HG03064 (cell line): ENCODE results near the gene FAM241B.

ENCODE experiments used
- ATAC-seq: cut with Tn5 transposase; IDR thresholded peaks from one replicate; pipeline ENCODE4 v1.9.1; 2021; ENCODE audit warnings: low read depth; ENCODE audit not compliant: unreplicated experiment

Gene FAM241B

DNA sequence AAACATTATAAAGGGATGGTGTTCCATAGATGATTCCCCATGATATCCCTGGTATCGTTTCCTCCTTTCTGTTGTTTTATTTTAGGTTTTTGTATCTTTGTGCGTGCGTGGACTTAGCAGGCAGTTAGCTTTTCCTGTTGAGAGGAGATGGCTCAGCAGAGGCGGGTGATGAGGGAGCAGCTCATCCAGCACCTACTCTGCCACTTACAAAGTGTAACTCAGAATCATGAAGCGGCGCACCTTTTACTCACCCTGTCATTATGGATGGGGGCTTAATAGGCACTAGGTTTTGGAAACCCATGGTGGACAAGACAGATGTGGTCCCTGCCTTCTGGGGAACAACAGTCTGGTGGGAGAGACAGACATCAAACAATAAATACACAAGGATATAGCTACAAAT, 17.1 kb downstream of the FAM241B start:
- no peak for ATAC-seq

DNA sequence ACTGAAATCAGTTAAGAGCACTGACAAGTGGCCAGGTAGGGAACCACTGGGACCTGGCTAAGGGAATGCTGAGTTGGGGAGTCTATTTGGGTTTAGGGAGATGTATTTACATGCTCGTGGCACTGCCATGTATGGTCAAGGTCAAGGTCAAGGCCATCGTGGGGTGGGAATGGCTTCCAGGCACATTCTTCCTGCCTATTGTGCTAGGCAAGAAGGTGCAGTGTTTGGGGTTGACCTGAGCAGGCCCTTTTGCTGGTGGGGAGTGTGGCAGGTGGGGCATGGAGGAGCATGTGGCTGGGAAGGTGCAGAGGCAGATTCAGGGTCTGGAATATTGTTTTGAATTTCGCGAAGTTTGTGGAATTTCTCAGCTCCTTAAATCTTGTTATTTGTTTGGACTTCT, 17.8 kb downstream of the FAM241B start:
- ATAC-seq = no peak

DNA sequence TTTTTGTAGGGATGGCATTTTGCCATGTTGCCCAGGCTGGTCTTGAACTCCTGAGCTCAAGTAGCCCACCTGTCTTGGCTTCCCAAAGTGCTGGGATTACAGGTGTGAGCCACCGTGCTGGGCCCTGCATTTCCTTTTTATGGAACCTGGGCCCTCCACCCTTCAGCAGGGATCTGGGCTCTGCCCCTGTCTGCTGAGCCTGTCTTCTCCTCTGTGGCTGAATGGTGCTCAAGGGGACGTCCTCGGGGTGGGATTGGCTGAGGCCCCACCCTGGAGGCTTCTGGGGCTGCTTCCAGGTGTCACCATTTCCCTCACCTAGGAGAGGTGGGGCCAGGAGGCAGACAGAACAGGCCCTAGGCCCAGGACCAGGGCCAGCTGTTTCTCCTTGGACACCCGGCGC, 18.4 kb downstream of the FAM241B start:
- no peak for ATAC-seq

GRCh38 chr10:69649786-69650550, 19.9 kb downstream of the FAM241B start:
- no peak for ATAC-seq

- no peak for ATAC-seq
Measured at GRCh38 chr10:69650589-69651261, 20.7 kb downstream of the FAM241B start.

DNA sequence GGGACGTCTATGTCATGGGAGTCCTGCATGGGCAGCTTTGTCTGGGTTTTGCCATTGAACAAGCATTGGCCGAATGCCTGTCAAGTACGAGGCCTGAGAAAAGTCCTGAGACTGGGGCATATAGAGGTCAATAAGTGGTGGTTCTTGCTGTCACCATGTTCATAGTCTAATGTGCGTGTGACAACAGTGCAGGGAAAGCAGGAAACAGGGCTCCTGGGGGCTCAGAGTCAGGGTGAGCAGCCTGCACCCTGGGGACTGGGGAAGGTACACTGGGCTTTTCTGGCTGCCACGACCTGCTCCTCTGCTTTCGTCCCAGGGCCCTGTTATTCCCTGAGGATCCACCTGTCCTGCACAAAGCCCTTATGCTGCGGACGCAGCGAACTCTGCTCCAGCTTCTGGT, 21.3 kb downstream of the FAM241B start:
- ATAC-seq = no peak

DNA sequence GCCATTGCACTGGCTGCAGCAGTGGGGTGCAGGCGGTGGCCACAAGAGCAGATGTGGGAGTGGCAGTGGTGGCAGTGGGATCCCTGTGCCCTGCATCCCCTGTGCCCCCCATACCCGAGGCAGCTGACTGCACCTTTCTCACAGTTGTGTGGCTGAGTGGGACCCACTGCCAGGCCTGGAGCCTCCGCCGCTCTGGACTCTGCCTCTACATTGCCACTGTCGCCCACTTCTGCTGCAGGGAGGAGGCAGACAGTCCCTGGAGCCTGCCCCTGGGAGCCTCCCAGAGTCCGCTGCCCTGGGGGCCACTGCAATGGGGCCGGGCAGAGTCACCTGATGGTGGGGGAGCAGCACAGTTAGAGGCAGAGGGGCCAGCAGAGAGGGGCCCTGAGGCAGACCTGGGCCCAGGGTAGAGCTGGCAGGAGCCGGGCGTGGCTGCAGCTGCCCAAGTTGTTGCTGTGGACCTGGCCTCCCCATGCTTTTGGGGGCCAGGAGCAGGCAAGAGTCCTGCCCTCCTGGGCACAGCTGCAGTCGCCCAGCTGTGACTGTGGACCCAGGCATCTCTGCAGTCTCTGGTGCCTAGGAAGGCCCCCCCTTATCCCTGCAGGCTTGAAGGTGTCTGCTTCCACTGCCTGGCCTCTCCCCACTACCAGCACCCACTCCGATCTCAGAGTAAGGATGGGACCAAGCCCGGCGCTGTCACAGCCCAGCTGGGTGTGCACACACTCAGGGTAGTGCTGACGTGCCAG, 22.2 kb downstream of the FAM241B start:
- ATAC-seq = no peak

DNA sequence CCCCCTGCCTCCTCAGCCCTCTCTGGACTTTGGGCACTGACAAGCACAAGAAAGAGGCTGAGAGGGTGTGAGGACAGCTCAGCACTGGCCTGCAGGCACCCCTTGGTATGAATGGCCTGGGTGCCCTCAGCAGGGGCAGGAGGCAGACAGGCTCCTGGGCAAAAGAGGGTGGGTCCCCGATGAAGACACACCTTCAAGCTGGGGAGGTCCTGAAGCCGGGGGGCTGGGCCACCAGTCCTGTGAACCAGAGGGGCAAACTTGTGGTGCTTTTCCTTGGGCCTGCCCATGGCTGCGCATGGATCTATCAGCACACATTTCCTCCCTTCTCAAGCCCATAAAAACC, 22.8 kb downstream of the FAM241B start:
- ATAC-seq = no peak

GRCh38 chr10:69653561-69653960, 23.5 kb downstream of the FAM241B start:
- ATAC-seq = no peak

GRCh38 chr10:69655124-69655867, 25.2 kb downstream of the FAM241B start:
- no peak for ATAC-seq

DNA sequence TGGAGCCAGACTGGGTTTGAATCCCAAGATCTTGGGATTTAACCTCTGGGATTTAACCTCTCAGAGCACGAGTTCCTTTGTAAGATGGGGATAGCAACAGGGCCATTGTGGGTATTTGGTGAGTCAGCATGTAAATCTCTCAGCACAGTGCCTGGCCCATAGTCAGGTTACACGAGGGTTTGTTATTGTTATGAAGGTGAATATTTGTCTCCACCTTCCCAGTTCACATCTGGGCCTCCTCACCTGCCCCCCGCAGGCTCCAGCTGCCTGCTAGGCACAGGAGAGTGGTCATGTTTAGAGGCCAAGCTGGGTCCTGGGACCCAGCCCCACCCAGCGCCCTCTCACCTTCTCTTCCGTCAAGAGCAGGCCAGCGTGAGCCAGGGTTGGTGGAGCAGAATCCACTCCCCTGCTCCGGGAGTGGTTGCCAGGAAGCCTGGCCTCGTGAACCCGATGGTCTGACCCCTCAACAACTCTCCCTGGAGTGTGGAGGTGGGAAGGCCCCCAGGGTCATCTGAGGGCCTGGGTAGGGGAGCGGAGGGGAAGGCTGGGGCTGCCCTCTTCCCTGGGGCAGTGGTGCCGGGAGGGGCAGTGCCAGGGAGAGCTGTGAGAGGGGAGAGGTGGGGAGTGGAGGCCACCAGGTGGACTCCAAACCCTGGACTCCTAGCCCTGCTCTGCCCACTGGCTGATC, 26.0 kb downstream of the FAM241B start:
- no peak for ATAC-seq

DNA sequence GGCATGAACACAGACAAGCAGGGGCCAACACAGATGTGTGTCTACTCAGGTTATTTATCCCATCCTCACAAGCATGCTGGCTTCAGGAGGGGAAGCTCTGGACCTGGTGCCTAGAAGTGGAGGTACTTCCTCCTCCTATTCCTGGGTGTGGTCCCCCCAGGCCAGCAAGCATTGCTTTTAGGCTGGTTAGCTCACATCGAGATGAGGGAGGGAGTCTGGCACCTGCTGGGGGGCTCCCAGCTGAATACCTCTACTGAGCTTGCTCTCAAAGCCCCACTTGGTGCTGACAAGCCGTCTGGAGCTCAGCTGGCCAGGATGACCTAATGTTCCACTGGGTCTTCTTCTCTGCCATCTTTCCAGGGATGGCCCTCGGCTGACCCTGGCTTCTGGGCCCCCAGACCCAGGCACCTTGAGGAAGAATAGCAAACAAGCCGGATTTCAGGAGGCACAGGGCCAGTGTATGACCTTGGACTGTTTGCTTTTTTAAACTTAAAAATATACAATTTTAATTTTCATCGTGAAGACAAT, 26.8 kb downstream of the FAM241B start:
- ATAC-seq = no peak

- no peak for ATAC-seq
Measured at GRCh38 chr10:69657430-69657829, 27.4 kb downstream of the FAM241B start.

DNA sequence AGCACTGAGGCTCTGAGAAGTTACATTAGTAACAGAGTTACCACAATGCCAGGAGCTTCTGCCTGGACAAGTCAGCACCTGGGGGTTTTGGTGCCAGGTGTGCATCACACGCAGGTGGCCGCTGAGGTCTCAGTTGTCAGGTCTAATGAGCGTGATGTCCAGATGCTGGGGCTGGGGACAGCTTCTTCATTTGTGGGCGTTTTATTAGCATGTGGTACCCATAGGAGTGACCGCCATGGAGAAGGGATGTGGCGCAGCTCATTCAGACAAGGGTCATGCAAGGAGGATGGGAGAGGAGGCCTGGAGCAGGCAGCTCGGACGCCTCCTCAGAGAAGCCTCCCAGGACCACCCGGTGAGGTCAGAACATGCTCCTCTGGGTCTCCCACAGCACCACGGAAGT, 27.8 kb downstream of the FAM241B start:
- no peak for ATAC-seq

DNA sequence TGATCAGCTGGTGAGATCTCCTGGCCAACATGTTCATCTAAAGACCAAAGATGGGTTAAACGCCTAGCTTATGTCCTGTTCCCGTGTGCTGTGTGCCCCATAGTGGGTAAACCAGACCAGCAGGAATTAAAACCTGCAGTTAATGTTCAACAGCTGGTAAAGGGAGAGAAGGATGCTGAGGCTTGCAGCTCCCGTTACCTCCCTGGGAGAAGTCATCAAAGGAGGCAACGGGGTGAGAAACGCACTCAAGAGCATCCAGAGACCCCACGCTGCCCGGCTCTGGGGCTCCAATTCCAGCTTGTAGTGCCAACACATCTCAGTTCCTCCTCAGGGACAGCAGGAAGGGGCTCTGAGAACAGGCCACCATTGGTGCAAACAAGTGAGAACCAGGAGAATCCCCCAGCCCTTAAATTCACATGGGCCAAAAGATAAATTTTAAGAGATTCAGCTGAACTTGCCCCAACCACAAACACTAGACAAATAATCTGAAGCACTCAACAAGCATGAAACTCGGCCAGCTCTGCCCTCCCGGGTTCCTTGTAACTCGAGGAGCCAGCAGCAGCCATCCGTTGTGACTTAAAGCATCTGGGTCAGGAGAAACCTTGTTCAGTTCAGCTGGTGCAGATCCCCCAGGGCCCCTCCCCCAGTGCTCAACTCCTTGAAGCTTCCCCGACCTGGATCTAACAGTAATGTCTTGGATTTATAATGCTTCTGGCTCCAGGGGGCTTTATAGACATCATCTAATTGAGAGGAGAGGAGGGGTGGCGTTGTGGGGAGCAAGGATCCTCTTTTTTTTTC, 29.4 kb downstream of the FAM241B start:
- no peak for ATAC-seq

- no peak for ATAC-seq
Measured at GRCh38 chr10:69660296-69660695, 30.2 kb downstream of the FAM241B start.

DNA sequence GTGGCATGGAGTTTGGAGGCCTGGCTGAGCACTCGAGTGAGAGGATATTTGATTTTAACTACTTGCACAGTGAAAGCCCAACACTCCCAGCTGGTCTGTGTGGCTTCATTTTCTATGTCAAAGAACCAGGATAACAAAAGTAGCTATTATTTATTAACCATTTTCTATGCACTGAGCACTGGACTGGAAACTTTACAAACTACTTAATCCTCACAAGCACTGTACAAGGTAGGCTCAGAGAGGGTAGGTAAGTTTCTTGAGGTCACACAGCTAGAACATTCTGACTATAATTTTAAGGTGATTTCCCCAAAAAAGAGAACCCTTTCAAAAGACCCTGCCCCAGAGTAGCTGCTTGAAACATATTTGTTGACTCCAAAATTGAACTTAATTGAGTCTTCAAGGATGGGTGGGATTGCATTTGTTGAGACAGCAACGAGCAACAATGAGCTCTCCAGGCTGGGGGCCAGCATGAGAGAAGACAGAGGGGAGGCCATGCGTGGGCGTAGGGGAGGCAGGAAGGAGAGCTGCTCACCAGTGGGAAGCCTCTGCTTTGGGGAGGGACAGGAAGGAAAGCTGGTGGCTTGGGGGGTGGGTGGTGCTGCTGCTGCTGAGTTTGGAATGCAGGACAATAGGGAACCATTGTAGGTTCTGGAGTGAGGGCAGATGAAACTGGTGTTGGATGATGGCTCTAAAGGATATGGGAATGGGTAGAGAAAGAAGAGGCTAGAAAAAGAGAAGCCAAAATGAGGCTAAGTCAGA, 31.5 kb downstream of the FAM241B start:
- no peak for ATAC-seq

- no peak for ATAC-seq
Measured at GRCh38 chr10:69662173-69662877, 32.3 kb downstream of the FAM241B start.
